Vagina (tissue), 2 donors: ENCODE results near the gene FHDC1. TPM values are rescaled to one million over a fixed set of nuclear protein-coding genes. Genes with fewer than 3 reads are reported as not detected.
A peak's percentile ranks its signal among the peaks of the same experiment; 100 is the strongest.

ENCODE experiments used
- DNase-seq, 2 donors: peaks; one replicate each; pipeline ENCODE4 v3.0.0-alpha.2; 2017; ENCODE audit errors: extremely low spot score in 2 of 2
- H3K27ac ChIP-seq: fragments of 200-600 bp; sonication (generic); one replicate; pipeline ENCODE4 v1.5.1; 2019
- H3K27me3 ChIP-seq: fragments of 200-600 bp; sonication (generic); one replicate; pipeline ENCODE4 v1.5.1; 2019
- H3K36me3 ChIP-seq, 2 donors: fragments of 200-600 bp; sonication (generic); one replicate each; pipeline ENCODE4 v1.5.1; 2017 to 2019
- H3K4me1 ChIP-seq: fragments of 200-600 bp; sonication (generic); one replicate; pipeline ENCODE4 v1.5.1; 2019
- H3K4me3 ChIP-seq, 2 donors: fragments of 200-600 bp; sonication (generic); 1 replicate in 1 of 2; 2 replicates in 1 of 2; pipeline ENCODE4 v1.5.1; 2016 to 2019
- H3K9me3 ChIP-seq: fragments of 200-600 bp; sonication (generic); one replicate; pipeline ENCODE4 v1.5.1; 2019
- CTCF ChIP-seq, 3 experiments: fragments of 450-650 bp in 2 of 3; fragments of 200-600 bp in 1 of 3; sonication (generic) in 1 of 3; IDR thresholded peaks; one replicate each; pipeline ENCODE4 v1.5.1; 2017 to 2019; ENCODE audit warnings: antibody characterized with exemption in 3 of 3, mild to moderate bottlenecking in 2 of 3, moderate library complexity in 2 of 3
- POLR2A ChIP-seq, 2 donors: fragments of 450-650 bp; IDR thresholded peaks; one replicate each; pipeline ENCODE4 v1.6.1; 2017; ENCODE audit warnings: antibody characterized with exemption in 2 of 2, mild to moderate bottlenecking in 2 of 2, moderate library complexity in 2 of 2
- POLR2AphosphoS5 ChIP-seq, 2 donors: sonication (generic); formaldehyde crosslinking; IDR thresholded peaks; one replicate each; pipeline ENCODE4 v1.9.0; 2017; ENCODE audit warnings: antibody characterized with exemption in 2 of 2, mild to moderate bottlenecking in 2 of 2, low read depth in 1 of 2; ENCODE audit not compliant: insufficient read depth in 1 of 2
- intact Hi-C: fragments of 100-400 bp; cut with DNase I; formaldehyde crosslinking; loops from one replicate; pipeline ENCODE4 v1.15.1; 2023
- total RNA-seq: library from RNA; depleted of rRNA; stranded (reverse); fragments of >200 nt; gene quantifications from one replicate; pipeline ENCODE4 v1.2.3, GENCODE V29; 2016

FHDC1 gene
- total RNA-seq, 1 donor from 2014 or later, result 6.4 TPM

GRCh38 chr4:152938237-152938947, 2.3 kb downstream of the FHDC1 start:
- H3K4me1 ChIP-seq, result peaks cover 28% of the 10 kb centered on the region
- H3K4me3 ChIP-seq, result peak overlapping the region; percentile 79 to 86
- no peaks in the 10 kb centered on the region for H3K9me3 ChIP-seq
- intact Hi-C loops, result no loop called here
- H3K27ac ChIP-seq, result peak overlapping the region; percentile 75
- no peak for DNase-seq
- H3K27me3 ChIP-seq, result no peaks in the 10 kb centered on the region
- no peaks in the 10 kb centered on the region for H3K36me3 ChIP-seq
- TF ChIP-seq CTCF (IDR thresholded peaks at IDR 0.05), result no peak
- no peak for TF ChIP-seq POLR2AphosphoS5 (IDR thresholded peaks at IDR 0.05; ENCODE audit: insufficient read depth in 1 of 2, low read depth in 1 of 2)
- TF ChIP-seq POLR2A (IDR thresholded peaks at IDR 0.05), result no peak

GRCh38 chr4:152939621-152940020, 3.5 kb downstream of the FHDC1 start:
- Histone ChIP-seq H3K27ac (no peak overlapping the region), H3K36me3 (no peaks in the 10 kb centered on the region), H3K4me3 (no peak overlapping the region), H3K9me3 (no peaks in the 10 kb centered on the region), H3K27me3 (no peaks in the 10 kb centered on the region), H3K4me1 (peaks cover 36% of the 10 kb centered on the region)
- TF ChIP-seq POLR2AphosphoS5 (IDR thresholded peaks at IDR 0.05; ENCODE audit: insufficient read depth in 1 of 2, low read depth in 1 of 2) (no peak), CTCF (IDR thresholded peaks at IDR 0.05) (no peak), POLR2A (IDR thresholded peaks at IDR 0.05) (no peak)
- intact Hi-C loops, result no loop called here
- no peak for DNase-seq

- H3K36me3 ChIP-seq, result no peaks in the 10 kb centered on the region
- no peaks in the 10 kb centered on the region for H3K9me3 ChIP-seq
- intact Hi-C loops, result no loop called here
- no peaks in the 10 kb centered on the region for H3K27me3 ChIP-seq
- no peak overlapping the region for H3K4me3 ChIP-seq
- no peak for DNase-seq
- peaks cover 40% of the 10 kb centered on the region for H3K4me1 ChIP-seq
- TF ChIP-seq POLR2AphosphoS5 (IDR thresholded peaks at IDR 0.05; ENCODE audit: insufficient read depth in 1 of 2, low read depth in 1 of 2) (no peak), CTCF (IDR thresholded peaks at IDR 0.05) (no peak), POLR2A (IDR thresholded peaks at IDR 0.05) (no peak)
- no peak overlapping the region for H3K27ac ChIP-seq
These were observed 4.3 kb downstream of the FHDC1 start for GRCh38 chr4:152940461-152940860.

- no peak for DNase-seq
- TF ChIP-seq POLR2A (IDR thresholded peaks at IDR 0.05), result no peak
- no peak for TF ChIP-seq CTCF (IDR thresholded peaks at IDR 0.05)
- TF ChIP-seq POLR2AphosphoS5 (IDR thresholded peaks at IDR 0.05; ENCODE audit: insufficient read depth in 1 of 2, low read depth in 1 of 2), result no peak
- intact Hi-C loops, result no loop called here
- peaks cover 39% of the 10 kb centered on the region for H3K4me1 ChIP-seq
- H3K9me3 ChIP-seq, result no peaks in the 10 kb centered on the region
- no peak overlapping the region for H3K27ac ChIP-seq
- no peaks in the 10 kb centered on the region for H3K36me3 ChIP-seq
- no peak overlapping the region for H3K4me3 ChIP-seq
- H3K27me3 ChIP-seq, result no peaks in the 10 kb centered on the region
These were observed 5.3 kb downstream of the FHDC1 start for GRCh38 chr4:152941411-152941810.

GRCh38 chr4:152942346-152942745, 6.2 kb downstream of the FHDC1 start:
- Histone ChIP-seq H3K27me3 (no peaks in the 10 kb centered on the region), H3K4me1 (peaks cover 41% of the 10 kb centered on the region), H3K27ac (peak overlapping the region; percentile 62), H3K4me3 (no peak overlapping the region), H3K9me3 (no peaks in the 10 kb centered on the region), H3K36me3 (no peaks in the 10 kb centered on the region)
- TF ChIP-seq POLR2A (IDR thresholded peaks at IDR 0.05) (no peak), POLR2AphosphoS5 (IDR thresholded peaks at IDR 0.05; ENCODE audit: insufficient read depth in 1 of 2, low read depth in 1 of 2) (no peak), CTCF (IDR thresholded peaks at IDR 0.05) (no peak)
- intact Hi-C loops, result no loop called here
- DNase-seq, result no peak
